Measurements from ENCODE around the gene RHOA.

The RHOA gene

GRCh38 chr3:49411968-49412631, at the start of gene RHOA, which contains the start of gene TCTA:
TSS of gene RHOA (minus strand) at chr3:49411976. CDS start at chr3:49375589, 36,387 bp downstream.
TSS of gene TCTA (plus strand) at chr3:49412423. CDS start at chr3:49412427, 4 bp downstream.
- no peak for TF ChIP-seq CTCF (IDR thresholded peaks at IDR 0.05; ENCODE audit: low read depth, low read length, missing control alignments)
- peak; percentile 99 for DNase-seq (ENCODE audit: low read depth)
- peak within 1 kb of the TSS; percentile 77 for H3K4me3 ChIP-seq (ENCODE audit: low read depth, low read length)

GRCh38 chr3:49460956-49461355, 49.2 kb upstream of the RHOA start:
- TF ChIP-seq CTCF (IDR thresholded peaks at IDR 0.05; ENCODE audit: low read depth, low read length, missing control alignments) = no peak
- no peak overlapping the region for H3K4me3 ChIP-seq (ENCODE audit: low read depth, low read length)
- DNase-seq (ENCODE audit: low read depth) = no peak

- no peak for TF ChIP-seq CTCF (IDR thresholded peaks at IDR 0.05; ENCODE audit: low read depth, low read length, missing control alignments)
- DNase-seq (ENCODE audit: low read depth) = no peak
- H3K4me3 ChIP-seq (ENCODE audit: low read depth, low read length) = no peak overlapping the region
These were observed 48.6 kb upstream of the RHOA start for GRCh38 chr3:49460188-49460890.

- H3K4me3 ChIP-seq (ENCODE audit: low read depth, low read length) = no peak overlapping the region
- no peak for DNase-seq (ENCODE audit: low read depth)
- no peak for TF ChIP-seq CTCF (IDR thresholded peaks at IDR 0.05; ENCODE audit: low read depth, low read length, missing control alignments)
These were observed 44.7 kb upstream of the RHOA start for GRCh38 chr3:49456466-49456865.

- no peak for DNase-seq (ENCODE audit: low read depth)
- no peak overlapping the region for H3K4me3 ChIP-seq (ENCODE audit: low read depth, low read length)
- TF ChIP-seq CTCF (IDR thresholded peaks at IDR 0.05; ENCODE audit: low read depth, low read length, missing control alignments) = no peak
These were observed 43.3 kb upstream of the RHOA start for GRCh38 chr3:49454898-49455681.

GRCh38 chr3:49454458-49454857, 42.7 kb upstream of the RHOA start:
- H3K4me3 ChIP-seq (ENCODE audit: low read depth, low read length) = no peak overlapping the region
- TF ChIP-seq CTCF (IDR thresholded peaks at IDR 0.05; ENCODE audit: low read depth, low read length, missing control alignments) = peak; percentile 31
- DNase-seq (ENCODE audit: low read depth) = no peak

All from GM12864 (cell line).